NCI-H1105 (cell line): Measurements from ENCODE around the gene TDRKH.

Experiments used
- DNase-seq: peaks from one replicate; lab custom pipeline; 2025; lab: John Stamatoyannopoulos, UW

Gene TDRKH, protein sequence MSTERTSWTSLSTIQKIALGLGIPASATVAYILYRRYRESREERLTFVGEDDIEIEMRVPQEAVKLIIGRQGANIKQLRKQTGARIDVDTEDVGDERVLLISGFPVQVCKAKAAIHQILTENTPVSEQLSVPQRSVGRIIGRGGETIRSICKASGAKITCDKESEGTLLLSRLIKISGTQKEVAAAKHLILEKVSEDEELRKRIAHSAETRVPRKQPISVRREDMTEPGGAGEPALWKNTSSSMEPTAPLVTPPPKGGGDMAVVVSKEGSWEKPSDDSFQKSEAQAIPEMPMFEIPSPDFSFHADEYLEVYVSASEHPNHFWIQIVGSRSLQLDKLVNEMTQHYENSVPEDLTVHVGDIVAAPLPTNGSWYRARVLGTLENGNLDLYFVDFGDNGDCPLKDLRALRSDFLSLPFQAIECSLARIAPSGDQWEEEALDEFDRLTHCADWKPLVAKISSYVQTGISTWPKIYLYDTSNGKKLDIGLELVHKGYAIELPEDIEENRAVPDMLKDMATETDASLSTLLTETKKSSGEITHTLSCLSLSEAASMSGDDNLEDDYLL

DNA sequence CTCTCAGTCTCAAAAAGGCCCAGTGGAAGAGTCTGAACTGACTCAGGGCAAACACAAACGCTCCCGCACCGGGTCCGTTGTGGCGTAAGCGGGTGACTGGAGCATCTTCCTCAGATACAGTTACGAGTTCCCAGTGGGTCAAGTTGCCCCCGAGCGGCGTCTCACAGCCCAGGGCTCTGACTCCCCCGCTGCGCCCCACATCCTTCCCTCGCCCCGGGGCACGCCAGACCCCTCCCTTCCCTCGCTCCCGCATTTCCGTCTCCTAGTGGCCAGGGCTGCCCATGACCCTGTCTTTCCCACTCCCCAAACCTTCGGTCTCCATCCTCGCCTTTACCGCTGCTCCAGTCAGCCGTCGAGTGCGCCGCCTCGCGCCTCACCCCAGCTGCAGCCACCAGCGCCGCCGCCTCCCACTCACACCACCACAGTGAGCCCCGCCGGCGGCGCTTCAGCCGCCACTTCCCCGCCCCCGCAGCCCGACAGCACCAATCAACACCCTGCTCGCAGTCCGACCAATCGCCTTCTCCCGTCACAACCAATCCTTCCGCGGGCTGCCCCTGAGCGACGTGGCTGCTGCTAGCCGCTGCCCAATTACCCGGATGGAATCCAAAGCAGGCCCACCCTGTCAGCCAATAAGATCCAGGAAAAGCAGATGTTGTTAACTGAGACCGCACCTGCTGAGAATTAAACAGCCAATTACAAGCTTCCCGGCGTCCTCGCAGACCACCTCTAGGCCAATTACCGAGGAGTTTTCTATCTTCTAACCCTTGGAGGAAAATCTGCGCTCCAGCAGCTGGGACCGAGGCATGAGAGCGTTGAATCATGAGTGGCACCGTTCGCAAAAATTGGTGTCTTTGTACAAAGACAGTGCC lies at the start of gene TDRKH:
Gene TDRKH, minus strand, starts transcription at position 430 of the 869 bp plus-strand sequence. CDS start 7,478 bp downstream, outside the sequence.
- peak; percentile 99 for DNase-seq

DNA sequence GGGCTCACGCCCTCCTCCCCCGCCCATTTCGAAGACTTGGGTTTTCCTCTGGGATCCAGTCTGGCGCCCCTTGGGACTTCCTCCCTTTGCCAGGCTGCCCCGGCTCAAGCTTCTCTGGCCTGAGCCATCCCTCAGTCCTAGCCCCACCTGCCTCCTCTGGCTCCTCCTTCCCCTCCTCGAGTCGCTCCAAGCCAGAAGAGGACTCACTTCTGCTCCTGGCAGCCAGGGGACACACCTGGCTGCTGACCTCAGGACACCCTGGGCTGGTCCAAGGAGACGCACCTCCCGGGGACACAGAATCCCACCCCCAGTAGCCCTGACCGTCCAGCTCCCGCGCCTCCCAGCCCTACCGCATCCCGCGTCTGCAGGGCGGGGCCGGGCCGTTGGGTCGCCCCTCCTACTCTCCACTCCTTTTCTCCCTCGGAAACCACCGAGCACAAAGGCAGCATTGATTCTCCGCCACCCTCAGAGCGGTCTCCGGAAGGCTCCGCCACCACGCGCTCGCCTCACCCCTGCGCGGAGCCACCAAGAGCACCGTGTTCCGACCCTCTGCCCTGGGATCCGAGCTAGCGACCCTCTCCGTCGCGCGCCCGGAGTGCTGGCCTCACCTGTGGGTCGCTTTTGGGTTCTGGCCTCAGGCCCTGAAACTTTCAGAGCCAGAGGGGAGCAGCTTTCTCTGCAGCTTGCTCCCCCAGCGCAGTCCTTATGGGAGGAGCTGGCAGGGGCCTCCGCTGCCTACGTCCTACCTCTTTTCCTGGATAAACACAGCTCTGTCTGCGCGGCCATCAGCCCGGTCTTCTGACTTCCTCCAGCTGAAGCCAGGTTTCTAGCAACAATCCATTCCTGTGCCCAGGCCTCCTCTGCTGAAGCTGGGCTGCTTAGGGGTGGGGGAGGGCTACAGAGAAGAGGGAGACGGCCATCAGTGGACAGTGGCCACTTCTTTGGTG lies 49.4 kb upstream of the TDRKH start, which contains the start of gene C2CD4D:
Gene C2CD4D, minus strand, starts transcription at position 364 of the 947 bp plus-strand sequence. CDS start 831 bp downstream, outside the sequence.
- peak; percentile 83 for DNase-seq

DNA sequence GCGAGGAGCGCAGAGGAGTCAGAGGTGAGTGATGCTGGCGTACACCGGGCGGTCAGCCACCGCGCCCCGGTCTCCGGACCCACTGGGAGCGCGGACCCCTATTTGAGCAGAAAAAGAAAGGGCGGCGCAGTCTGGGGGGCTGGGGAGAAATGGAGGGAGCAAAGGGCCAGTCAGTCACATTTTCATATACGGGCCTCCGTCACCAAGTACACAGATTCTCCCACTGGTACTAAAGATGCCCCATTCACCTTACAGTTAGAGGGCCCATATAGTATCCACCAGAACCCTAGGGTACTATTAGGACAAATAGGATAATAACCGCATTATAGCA lies 48.7 kb upstream of the TDRKH start:
- DNase-seq = no peak

DNA sequence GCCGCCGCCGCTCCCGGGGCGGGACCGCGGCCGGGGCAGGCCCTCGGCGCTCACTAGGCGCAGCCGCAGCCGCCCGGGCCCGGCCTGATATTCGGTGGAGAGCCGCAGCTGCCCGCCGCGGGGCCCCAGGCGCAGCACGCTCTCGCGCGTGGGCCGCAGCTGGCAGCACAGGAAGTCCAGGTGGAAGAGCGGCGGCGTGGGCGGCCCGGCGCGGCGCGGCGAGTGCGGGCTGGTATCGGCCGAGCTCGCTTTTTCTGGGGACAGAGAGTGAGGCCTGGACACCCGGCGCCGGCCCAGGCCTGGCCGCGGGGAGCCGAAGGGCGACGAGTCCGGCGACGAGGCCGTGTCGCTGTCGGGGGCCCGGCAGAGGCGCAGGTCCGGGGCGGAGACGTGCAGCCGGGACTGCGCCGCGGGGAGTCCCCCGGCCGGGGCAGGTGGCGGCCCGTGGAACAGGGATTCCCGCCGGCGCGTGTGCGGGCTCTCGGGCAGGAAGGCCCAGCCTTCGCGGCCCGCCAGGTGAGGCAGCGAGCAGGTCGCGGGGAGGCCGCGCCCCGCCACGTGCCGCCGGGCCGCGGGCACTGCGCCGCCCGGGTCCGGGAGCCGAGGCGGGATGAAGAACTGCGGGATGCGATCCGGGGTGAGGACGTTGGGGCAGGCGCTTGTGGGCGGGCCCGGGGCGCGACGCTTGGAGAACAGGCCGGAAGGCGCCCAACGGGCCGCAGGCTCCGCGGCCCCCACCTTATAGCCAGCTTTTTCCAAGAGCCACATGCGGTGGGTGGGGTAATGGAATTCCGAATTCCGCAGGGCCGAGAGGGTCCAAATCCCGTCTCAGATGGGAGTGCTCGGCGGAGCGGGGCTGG lies 48.2 kb upstream of the TDRKH start:
- DNase-seq = no peak

DNA sequence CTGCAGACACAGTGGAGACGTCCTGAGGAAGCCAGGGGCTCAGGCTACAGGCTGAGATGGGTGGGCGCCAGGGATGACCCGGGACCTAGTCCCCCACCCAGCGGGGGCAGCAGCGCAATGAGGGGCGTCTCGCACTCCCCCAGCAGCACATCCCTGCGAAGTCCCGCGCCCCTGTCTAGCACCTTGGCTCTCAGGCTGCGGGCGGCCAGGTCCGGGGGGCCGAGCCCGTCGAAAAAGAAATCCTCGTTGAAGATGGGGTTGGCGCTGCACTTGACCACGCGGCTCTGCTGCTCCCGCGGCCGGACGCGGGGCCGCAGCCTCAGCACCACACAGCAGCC lies 47.6 kb upstream of the TDRKH start:
- no peak for DNase-seq

DNA sequence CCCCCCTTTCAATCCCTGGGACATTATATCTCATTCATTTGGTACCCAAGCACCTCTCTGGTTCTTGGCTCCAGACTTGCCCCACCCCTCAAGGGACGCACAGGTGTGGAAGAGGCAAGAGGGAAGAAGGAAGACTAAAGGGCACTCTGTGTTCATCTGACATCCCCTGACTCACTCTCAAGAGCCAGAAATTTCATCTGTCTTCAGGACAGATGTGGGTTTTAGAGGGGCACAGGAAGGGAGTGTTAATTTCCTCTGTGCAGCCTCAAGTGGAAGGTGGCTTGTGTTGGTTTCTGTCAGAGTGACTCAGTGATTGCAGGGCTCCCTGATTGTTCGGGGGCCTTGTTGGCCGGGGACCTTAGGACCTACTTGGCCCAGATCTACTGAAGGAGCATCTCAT lies 46.9 kb upstream of the TDRKH start:
- no peak for DNase-seq

DNA sequence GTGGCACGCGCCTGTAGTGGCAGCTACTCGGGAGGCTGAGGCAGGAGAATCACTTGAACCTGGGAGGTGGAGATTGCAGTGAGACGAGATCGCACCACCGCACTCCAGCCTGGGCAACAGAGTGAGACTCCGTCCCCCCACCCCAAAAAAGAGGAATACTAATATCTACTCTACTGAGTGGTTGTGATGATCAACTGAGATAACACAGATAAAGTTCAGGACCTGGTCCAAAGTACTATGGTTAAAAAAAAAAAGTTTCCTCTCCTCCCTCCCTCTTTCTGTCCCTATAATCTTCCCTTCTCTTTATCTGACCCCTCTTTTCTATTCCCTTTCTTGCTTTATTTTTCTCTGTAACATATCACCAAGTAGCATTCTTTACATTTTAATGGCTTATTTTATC lies 45.3 kb upstream of the TDRKH start:
- DNase-seq = no peak

DNA sequence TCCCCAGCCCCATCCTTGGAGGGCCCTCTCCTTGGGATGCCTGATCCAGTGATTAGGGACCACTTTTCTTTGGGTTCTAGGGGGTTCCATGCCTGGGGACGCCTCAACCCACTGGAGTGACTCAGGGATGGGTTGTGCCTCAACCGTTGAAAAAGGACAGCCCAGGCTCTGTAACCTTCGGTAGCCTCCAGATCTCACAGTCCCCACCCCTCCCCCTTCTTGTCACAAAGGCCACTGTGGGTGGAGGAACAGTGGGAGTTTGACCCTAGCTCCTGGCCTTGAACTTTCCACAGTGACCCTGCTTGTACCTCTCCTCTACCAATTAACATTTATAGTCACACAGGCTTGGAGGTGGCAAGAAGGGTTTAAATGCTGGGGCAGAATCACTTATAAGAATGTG lies 43.9 kb upstream of the TDRKH start:
- DNase-seq = no peak

DNA sequence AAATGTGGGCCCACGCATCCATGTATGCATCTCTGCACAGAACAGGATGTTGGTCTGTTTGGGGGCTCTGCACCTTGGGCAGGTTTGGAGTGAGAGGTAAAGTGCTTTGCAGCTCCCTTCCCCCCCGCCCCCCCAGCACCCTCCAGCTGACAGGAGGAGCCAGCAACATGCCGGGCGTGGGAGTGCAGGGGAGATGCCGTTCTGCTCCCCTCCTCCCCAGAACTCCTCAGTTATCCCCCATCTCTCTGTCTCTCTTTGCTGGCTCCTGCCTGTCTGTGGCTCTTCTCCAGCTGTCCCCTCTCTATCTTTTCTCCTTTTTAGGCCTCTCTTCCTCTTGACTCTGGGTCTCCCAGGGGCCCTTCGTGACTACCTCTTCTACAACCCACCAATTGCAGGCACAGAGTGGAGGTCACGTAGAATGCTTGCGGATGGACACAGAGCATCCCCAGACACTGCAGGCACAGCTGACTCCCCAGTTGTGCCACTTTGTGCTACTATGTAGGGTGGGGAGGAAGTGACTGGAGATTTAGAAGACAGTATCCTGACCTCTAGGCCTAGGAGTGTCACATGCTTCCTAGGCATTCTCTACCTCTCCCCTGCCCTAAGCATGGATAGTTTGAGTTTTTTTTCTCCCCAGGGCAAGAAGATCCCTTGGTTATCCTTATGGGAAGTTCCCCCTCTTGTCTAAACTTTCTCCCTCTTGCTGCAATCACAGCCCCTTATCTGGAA lies 43.0 kb upstream of the TDRKH start:
- no peak for DNase-seq

DNA sequence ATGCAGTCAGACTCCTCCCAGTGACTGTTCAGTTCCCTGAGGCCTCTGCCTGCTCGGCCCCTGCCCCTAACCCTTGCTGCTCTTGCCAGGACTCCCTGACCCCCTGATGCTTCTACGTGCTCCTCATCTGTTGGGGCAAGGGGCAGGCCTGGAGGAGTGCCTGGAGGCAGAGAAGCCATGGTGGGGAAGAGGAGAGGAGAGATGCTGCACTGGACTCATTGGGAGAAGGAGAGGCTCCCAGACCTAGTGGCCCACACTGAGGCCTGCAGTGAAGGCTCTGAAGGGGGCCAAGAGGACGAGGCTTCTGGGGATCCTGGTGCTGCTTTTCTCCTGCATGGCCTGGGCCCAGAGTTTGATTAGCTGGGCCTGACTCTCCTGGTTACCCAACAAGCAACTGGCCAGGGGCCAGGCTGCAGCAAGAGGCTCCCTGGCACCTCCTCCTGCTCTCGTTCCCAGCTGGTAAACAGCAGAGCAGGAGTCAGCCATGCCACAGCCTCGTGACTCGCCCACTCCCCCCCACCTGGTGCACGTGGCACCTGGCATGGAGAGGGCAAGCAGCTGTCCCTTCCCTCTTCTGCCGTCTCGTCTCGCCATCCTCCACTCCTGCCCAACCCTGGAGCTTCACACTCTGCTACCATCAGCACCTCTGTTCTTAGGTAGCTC lies 42.1 kb upstream of the TDRKH start:
- DNase-seq = peak; percentile 91

DNA sequence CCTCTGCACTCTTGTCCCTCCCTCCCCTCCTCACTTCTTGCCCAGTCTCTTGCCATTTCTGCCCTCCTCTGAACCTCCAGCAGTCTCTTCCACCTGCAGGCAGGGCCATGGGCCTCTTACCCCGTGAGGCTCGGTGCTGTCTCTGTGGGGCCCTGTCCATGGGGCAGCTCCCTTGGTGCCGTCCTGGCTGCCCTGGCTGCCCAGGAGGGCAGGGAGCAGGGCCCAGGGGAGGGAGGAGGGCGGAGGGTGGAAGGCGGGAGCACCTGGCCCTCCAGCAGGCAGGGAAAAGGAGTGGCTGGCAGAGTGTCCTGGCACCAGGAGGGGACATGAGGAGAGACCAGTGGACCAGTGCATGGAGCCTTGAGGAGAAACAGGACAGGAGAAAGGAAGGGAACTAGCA lies 41.3 kb upstream of the TDRKH start, which contains the start of gene RORC:
Gene RORC, minus strand, starts transcription at position 198 of the 400 bp plus-strand sequence. Its CDS starts 38 bp downstream, at position 160.
- no peak for DNase-seq

DNA sequence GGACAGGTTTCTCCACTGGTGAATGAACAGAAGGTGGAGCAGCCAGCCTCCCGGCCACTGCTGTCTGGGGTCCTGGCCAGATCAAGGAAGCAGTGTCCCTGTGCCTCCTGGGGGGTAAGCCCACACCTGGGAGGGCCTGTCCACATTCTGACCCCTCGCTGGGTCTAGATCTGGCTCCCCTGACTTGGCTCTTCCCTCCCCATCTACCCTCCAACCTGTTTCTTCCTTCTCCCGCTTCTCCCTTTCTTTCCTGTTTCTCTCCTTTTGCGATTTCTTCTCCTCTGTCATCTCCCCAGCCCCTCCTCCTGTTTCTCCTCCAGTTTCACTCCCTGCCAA lies 40.9 kb upstream of the TDRKH start:
- DNase-seq = no peak

DNA sequence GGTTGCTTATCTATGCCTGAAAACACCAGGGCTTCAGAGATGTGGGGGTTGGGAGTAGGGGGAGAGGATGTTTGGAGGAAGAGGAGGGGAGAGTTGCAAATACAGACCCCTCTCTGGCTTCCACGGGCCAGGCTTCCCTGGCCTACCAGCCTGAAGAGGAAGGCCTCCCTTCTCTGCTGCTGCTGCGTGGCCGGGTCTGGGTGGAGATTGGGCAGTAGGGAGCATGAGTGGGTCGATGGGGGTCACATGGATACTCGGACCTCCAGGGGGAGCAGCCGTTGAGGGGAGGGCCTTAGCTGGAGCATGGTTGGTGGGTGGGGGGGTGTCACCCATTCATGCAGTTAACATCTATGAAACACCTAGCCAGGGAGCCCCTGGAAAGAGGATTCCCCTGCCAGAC lies 39.8 kb upstream of the TDRKH start:
- no peak for DNase-seq

DNA sequence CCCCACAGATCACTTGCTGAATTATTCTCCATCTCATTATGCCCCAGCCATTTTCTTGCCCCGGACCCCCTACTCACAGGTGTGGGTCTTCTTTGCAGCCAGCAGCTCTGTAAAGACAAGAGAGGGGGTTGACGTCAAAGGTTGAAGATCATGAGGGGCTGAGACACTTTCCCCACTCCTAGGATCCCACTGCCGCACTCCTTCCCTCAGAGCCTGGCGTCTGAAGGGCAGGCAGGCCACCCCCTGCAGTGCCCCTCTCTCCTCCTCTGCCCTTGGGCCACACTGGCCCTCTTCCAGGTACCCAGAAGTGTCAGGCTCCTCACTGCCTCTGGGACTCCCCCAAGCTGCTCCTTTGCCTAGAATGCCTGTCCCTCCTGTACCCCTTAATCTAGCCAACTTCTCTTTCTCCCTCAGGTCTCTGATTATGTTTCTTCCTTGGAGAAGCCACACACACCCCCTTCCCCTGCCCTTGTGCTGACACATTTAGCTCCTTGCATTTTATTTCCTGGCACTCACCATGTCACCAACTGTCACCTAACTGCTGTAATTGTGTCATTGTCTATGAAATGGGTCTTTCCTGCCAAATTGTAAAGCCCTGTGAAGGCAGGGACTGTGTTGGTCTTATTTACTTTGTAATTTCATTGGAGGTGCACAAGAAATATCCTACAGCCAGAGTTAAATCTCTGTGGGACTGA lies 39.2 kb upstream of the TDRKH start:
- DNase-seq = no peak

DNA sequence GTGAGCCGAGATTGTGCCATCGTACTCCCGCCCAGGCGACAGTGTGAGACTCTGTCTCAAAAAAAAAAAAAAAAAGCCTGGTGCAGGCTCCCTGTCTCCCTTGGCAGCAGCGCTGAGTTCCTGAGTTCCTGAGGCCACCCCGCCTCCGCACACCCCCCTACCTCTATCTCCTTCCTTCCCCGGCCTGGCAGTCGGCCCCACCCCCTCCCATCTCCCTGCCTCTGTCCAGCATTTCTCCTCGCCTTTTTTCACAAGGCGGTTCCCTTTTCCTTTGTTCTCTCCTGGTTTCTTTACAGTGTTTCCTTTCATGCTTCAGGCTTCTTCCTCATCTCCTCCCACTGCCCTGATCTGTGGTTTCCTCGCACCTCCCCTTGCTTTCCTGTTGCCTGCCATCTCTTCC lies 38.6 kb upstream of the TDRKH start:
- no peak for DNase-seq

DNA sequence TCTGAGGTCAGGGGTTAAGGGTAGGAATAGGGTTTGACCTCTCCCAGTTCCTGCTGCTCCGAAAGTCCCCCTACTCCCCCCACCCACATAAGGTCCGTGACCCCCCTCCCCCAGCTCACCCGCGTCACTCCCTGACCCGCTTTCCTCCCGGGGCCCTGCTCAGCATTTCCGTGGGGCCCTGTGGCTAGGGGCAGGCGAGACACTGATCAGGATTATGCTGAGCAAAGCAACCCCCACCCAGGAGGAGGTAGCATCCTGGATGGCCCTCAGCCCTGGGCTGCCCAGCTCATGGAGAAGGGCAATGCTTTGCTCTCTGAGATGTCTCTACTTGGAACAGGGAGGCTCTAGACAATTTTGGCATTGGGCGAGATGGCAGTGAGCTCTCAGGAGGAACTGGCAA lies 37.6 kb upstream of the TDRKH start:
- no peak for DNase-seq

DNA sequence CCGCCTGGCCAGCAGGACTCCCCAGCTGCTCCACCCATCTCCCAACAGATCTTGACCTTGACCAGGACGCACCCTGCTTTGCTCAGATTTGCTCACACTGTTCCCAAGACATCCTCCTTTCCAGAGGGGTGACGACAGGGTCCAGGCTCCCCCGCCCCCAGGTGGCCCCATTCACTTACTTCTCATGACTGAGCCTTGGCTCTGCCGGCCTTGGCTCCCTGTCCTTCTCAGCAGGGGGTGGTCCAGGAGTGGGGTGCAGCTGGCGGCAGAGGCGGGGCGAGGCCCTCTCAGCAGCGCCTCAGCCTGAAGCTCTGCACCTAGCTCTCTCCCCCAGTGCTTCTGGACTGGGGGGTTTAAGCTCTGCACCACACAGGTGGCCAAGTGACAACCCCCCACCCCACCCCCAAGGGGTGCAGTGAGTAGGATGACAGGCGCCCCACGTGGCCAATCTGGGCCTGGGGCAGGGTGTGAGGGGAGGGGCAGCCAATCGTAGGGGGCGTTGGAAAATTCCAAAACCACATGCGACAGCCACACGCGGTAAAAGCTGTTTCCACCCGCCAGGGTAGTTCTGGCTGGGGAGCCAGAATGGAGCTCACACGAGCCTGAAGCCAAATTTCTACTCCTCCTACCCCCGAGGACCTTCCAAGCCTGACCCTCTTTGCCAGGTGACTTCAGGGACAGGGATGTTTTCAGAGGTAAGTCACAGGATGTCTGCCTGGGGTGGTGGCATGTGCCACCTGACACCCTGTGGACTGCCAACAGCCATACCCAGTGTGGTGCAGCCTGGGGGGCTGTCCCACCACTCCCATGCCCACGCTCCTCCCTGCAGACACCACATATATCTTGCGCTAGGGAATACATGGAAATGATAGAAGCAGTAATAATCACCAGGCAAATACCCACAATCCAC lies 35.7 kb upstream of the TDRKH start:
- DNase-seq = no peak

DNA sequence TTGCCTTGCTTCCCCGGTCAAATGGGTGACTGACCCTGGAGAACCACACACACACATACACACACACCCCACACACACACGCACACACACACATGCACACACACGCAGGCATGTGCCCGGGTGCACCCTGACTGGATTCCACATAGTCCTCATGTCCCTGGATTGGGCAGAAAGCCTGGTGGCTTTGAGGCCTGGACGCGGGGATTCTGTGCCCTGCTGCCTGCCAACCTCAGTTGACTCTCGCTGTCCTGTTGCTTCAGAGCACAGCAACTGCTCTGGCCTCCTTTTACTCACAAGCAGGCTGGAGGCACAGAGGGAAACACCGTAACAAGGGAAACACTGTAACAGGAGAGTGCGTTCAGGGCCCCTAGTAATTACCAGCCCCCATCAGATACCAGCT lies 34.9 kb upstream of the TDRKH start:
- no peak for DNase-seq
